ENCODE results near the gene JMJD1C. TPM values are rescaled to one million over a fixed set of nuclear protein-coding genes. Genes with fewer than 3 reads are reported as not detected.
A peak's percentile ranks its signal among the peaks of the same experiment; 100 is the strongest.

The JMJD1C gene
- total and polyA plus RNA-seq, 10 of the 15 experiments (the other 5 are each of a cell fraction or from before 2014, with no cell fraction given): 31.2 to 83.3 (median 49.5) TPM

DNA sequence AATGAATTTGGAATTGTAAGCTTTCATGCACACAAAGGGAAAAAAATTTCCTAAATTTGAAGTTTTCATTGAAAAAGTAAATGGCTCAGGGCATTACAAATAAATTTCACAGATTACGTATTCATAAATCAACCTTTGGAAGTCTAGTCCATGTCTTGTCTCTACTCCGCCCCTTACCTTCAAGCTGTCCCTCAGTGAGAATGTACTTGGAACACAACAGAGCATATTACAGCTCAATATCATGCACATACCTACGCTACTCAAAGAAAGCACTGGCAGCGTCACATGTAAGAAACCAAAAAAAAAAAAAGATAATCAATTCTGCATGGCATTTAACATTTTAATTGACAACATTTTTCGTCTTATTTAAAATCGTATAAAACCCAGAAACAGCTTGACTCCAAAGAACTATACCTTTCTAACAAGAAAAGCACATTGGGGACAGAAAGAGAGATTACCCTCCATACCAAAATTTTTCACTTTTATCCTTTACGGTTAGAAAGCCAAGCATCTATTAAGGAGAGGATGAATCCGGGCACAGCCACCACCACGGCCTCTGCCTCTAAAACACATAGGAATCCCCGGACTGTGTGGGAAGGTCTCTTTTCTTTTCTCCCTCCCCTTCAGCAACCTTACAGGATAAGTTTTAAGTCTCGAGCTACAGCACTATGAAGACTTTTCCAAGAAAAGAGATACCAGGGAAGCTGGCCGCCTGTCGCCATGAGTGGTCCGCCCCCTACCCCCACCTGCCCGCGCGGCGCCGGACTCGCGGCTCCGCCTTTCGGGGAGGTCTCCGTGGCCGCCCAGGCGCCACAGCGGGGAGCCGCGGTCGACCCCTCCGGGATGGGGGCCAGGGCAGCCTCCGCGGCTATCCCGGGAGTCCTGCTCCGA lies 1.1 kb downstream of the JMJD1C start:
- Histone ChIP-seq H3K79me2 (ENCODE audit: control insufficient read depth, insufficient read depth, low read length) (peaks cover 57% of the 10 kb centered on the region), H3K27me3 (replicated peaks in 1 of 2; ENCODE audit: control insufficient read depth in 2 of 2, insufficient read depth in 2 of 2, low read length in 1 of 2) (no peaks in the 10 kb centered on the region), H2AFZ (ENCODE audit: control insufficient read depth, low read depth, low read length) (peak overlapping the region; percentile 73), H3K4me1 (ENCODE audit: control insufficient read depth, insufficient read depth, low read length) (peaks cover 3% of the 10 kb centered on the region; the same call in 1 of the 2 replicates), H3K9ac (ENCODE audit: control insufficient read depth, insufficient read depth, low read length) (peak overlapping the region; percentile 65), H3K27ac (ENCODE audit: control insufficient read depth, insufficient read depth) (peak overlapping the region; percentile 18), H3K4me3 (peak overlapping the region; percentile 87), H3K4me2 (ENCODE audit: control insufficient read depth, insufficient read depth) (peak overlapping the region; percentile 84), H3K9me3 (replicated peaks; ENCODE audit: control insufficient read depth, insufficient read depth, low read length) (no peaks in the 10 kb centered on the region; the same call in 2 of the 3 replicates), H4K20me1 (ENCODE audit: control insufficient read depth, insufficient read depth) (no peaks in the 10 kb centered on the region), H3K36me3 (ENCODE audit: control insufficient read depth in 2 of 2, insufficient read depth in 2 of 2, low read length in 1 of 2) (no peaks in the 10 kb centered on the region)
- RAD21 ChIA-PET (ENCODE audit: unreplicated experiment): interaction anchor here (0.5 to 3.3 kb wide), 10 partner anchors 28 to 248 kb away, joined by 3 to 17 read pairs (median 4); no protein-coding TSS in a partner anchor
- intact Hi-C loops (cut with micrococcal nuclease; ENCODE audit: unreplicated experiment): loop anchor here (2.0 to 5.0 kb wide), 6 partner anchors 56 to 247 kb away; partner anchors contain the start of gene REEP3
- 6% methylated on average over 33 of the region's 35 CpGs for WGBS (ENCODE audit: insufficient coverage, insufficient replicate concordance, low lambda C conversion rate, missing lambda C conversion rate)
- ATAC-seq: peak; percentile 76
- SMC1A ChIA-PET (ENCODE audit: uncharacterized antibody, unreplicated experiment): interaction anchor here (0.6 to 2.2 kb wide), 24 partner anchors 11 to 348 kb away, joined by 3 to 7 read pairs (median 3); no protein-coding TSS in a partner anchor
- FAIRE-seq: no peak
- CTCF ChIA-PET: interaction anchor here (0.7 to 2.2 kb wide), 10 partner anchors 34 to 298 kb away, joined by 3 to 8 read pairs (median 4); no protein-coding TSS in a partner anchor
- TSS peak; percentile 27 for BruUV-seq (replicated peaks)
- POLR2A ChIA-PET: interaction anchor here (0.5 to 1.7 kb wide), 7 partner anchors 9 to 290 kb away, joined by 3 to 4 read pairs (median 3); no protein-coding TSS in a partner anchor
- no peak for DNase-seq (ENCODE audit: low read depth, low spot score)
- in situ Hi-C loops (cut with MboI): no loop called here
- TF ChIP-seq NFYB (IDR thresholded peaks at IDR 0.05; ENCODE audit: insufficient read depth, low read depth, low read length): no peak
- TF ChIP-seq CHD4 (IDR thresholded peaks at IDR 0.05): no peak
- no peak for TF ChIP-seq ATF7 (IDR thresholded peaks at IDR 0.05; ENCODE audit: low read depth)
- TF ChIP-seq, protein P1, sequence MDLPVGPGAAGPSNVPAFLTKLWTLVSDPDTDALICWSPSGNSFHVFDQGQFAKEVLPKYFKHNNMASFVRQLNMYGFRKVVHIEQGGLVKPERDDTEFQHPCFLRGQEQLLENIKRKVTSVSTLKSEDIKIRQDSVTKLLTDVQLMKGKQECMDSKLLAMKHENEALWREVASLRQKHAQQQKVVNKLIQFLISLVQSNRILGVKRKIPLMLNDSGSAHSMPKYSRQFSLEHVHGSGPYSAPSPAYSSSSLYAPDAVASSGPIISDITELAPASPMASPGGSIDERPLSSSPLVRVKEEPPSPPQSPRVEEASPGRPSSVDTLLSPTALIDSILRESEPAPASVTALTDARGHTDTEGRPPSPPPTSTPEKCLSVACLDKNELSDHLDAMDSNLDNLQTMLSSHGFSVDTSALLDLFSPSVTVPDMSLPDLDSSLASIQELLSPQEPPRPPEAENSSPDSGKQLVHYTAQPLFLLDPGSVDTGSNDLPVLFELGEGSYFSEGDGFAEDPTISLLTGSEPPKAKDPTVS (IDR thresholded peaks at IDR 0.05; ENCODE audit: low read depth, low read length): no peak
- TF ChIP-seq, protein P2, sequence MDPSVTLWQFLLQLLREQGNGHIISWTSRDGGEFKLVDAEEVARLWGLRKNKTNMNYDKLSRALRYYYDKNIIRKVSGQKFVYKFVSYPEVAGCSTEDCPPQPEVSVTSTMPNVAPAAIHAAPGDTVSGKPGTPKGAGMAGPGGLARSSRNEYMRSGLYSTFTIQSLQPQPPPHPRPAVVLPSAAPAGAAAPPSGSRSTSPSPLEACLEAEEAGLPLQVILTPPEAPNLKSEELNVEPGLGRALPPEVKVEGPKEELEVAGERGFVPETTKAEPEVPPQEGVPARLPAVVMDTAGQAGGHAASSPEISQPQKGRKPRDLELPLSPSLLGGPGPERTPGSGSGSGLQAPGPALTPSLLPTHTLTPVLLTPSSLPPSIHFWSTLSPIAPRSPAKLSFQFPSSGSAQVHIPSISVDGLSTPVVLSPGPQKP (IDR thresholded peaks at IDR 0.05; ENCODE audit: low read depth, low read length): no peak
- TF ChIP-seq, protein P3, sequence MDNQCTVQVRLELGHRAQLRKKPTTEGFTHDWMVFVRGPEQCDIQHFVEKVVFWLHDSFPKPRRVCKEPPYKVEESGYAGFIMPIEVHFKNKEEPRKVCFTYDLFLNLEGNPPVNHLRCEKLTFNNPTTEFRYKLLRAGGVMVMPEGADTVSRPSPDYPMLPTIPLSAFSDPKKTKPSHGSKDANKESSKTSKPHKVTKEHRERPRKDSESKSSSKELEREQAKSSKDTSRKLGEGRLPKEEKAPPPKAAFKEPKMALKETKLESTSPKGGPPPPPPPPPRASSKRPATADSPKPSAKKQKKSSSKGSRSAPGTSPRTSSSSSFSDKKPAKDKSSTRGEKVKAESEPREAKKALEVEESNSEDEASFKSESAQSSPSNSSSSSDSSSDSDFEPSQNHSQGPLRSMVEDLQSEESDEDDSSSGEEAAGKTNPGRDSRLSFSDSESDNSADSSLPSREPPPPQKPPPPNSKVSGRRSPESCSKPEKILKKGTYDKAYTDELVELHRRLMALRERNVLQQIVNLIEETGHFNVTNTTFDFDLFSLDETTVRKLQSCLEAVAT (IDR thresholded peaks at IDR 0.05): no peak
- no peak for TF ChIP-seq SREBF1 (IDR thresholded peaks at IDR 0.05; ENCODE audit: low read length)
- TF ChIP-seq, protein P4, sequence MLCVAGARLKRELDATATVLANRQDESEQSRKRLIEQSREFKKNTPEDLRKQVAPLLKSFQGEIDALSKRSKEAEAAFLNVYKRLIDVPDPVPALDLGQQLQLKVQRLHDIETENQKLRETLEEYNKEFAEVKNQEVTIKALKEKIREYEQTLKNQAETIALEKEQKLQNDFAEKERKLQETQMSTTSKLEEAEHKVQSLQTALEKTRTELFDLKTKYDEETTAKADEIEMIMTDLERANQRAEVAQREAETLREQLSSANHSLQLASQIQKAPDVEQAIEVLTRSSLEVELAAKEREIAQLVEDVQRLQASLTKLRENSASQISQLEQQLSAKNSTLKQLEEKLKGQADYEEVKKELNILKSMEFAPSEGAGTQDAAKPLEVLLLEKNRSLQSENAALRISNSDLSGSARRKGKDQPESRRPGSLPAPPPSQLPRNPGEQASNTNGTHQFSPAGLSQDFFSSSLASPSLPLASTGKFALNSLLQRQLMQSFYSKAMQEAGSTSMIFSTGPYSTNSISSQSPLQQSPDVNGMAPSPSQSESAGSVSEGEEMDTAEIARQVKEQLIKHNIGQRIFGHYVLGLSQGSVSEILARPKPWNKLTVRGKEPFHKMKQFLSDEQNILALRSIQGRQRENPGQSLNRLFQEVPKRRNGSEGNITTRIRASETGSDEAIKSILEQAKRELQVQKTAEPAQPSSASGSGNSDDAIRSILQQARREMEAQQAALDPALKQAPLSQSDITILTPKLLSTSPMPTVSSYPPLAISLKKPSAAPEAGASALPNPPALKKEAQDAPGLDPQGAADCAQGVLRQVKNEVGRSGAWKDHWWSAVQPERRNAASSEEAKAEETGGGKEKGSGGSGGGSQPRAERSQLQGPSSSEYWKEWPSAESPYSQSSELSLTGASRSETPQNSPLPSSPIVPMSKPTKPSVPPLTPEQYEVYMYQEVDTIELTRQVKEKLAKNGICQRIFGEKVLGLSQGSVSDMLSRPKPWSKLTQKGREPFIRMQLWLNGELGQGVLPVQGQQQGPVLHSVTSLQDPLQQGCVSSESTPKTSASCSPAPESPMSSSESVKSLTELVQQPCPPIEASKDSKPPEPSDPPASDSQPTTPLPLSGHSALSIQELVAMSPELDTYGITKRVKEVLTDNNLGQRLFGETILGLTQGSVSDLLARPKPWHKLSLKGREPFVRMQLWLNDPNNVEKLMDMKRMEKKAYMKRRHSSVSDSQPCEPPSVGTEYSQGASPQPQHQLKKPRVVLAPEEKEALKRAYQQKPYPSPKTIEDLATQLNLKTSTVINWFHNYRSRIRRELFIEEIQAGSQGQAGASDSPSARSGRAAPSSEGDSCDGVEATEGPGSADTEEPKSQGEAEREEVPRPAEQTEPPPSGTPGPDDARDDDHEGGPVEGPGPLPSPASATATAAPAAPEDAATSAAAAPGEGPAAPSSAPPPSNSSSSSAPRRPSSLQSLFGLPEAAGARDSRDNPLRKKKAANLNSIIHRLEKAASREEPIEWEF (IDR thresholded peaks at IDR 0.05; ENCODE audit: insufficient replicate concordance, low read depth, low read length): no peak
- no peak for TF ChIP-seq KDM1A (IDR thresholded peaks at IDR 0.05; ENCODE audit: borderline replicate concordance)
- no peak for TF ChIP-seq LARP7 (IDR thresholded peaks at IDR 0.05)
- TF ChIP-seq BCL11A (IDR thresholded peaks at IDR 0.05; ENCODE audit: low read depth, low read length): no peak
- TF ChIP-seq PML (IDR thresholded peaks at IDR 0.05; ENCODE audit: low read length): no peak
- TF ChIP-seq RB1 (IDR thresholded peaks at IDR 0.05; ENCODE audit: borderline replicate concordance): 0 out of 2 replicates have a peak, but pooled peaks have one; percentile 32

Measured in GM12878 (cell line).